MCF 10A (cell line): ENCODE data around the gene NUCKS1. TPM values are rescaled to one million over a fixed set of nuclear protein-coding genes. Genes with fewer than 3 reads are reported as not detected.

Experiments used
- BruUV-seq: library from RNA; stranded (reverse); fragments of 400-500 nt; replicated peaks from 2 replicates; lab custom pipeline; 2021; lab: Mats Ljungman, UMichigan
- CTCF ChIA-PET: fragments of 300-600 bp; sonication (Branson Sonifier 250); formaldehyde crosslinking; extraction: SDS; loops from one replicate; lab custom pipeline; 2021; ENCODE audit warnings: antibody characterized with exemption, inconsistent platforms; lab: Yijun Ruan, JAX
- POLR2A ChIA-PET: fragments of 300-600, 350-650 bp; sonication (Branson Sonifier 250); formaldehyde crosslinking; extraction: SDS; loops from one replicate; lab custom pipeline; 2020; ENCODE audit warnings: antibody characterized with exemption, inconsistent platforms; lab: Yijun Ruan, JAX
- DNase-seq: peaks from one replicate; pipeline ENCODE4 v3.0.0-alpha.2; 2018; ENCODE audit not compliant: unreplicated experiment
- H3K27ac Mint-ChIP-seq: one replicate; pipeline ENCODE4 v1.8.0; 2022; ENCODE audit warnings: mild to moderate bottlenecking, low read depth, mixed read lengths; ENCODE audit not compliant: unreplicated experiment
- H3K27me3 Mint-ChIP-seq: one replicate; pipeline ENCODE4 v1.8.0; 2022; ENCODE audit warnings: mixed read lengths; ENCODE audit not compliant: insufficient read depth, unreplicated experiment
- H3K36me3 Mint-ChIP-seq: one replicate; pipeline ENCODE4 v1.8.0; 2022; ENCODE audit warnings: mild to moderate bottlenecking, moderate library complexity, mixed read lengths; ENCODE audit not compliant: insufficient read depth, unreplicated experiment
- H3K4me1 Mint-ChIP-seq: one replicate; pipeline ENCODE4 v1.8.0; 2022; ENCODE audit warnings: mixed read lengths; ENCODE audit not compliant: insufficient read depth, unreplicated experiment
- H3K4me3 Mint-ChIP-seq: one replicate; pipeline ENCODE4 v1.8.0; 2022; ENCODE audit warnings: mild to moderate bottlenecking, moderate library complexity, mixed read lengths; ENCODE audit not compliant: unreplicated experiment
- H3K9me3 Mint-ChIP-seq: one replicate; pipeline ENCODE4 v1.8.0; 2022; ENCODE audit warnings: mixed read lengths; ENCODE audit not compliant: unreplicated experiment
- intact Hi-C: fragments of 100-400 bp; cut with micrococcal nuclease; formaldehyde crosslinking; loops from 2 replicates; pipeline ENCODE4 v1.14.1; 2022
- total RNA-seq: library from RNA; stranded (reverse); gene quantifications from 2 replicates; pipeline ENCODE4 v1.2.3, GENCODE V29; 2022
- TF ChIP-seq, protein P1 (sequence below): fragments of 200-600 bp; IDR thresholded peaks from one replicate; pipeline ENCODE4 v1.8.0; 2022; ENCODE audit warnings: antibody characterized with exemption, mild to moderate bottlenecking; ENCODE audit not compliant: unreplicated experiment

The NUCKS1 gene
- total RNA-seq, 1 experiment from 2014 or later = 615 TPM

DNA sequence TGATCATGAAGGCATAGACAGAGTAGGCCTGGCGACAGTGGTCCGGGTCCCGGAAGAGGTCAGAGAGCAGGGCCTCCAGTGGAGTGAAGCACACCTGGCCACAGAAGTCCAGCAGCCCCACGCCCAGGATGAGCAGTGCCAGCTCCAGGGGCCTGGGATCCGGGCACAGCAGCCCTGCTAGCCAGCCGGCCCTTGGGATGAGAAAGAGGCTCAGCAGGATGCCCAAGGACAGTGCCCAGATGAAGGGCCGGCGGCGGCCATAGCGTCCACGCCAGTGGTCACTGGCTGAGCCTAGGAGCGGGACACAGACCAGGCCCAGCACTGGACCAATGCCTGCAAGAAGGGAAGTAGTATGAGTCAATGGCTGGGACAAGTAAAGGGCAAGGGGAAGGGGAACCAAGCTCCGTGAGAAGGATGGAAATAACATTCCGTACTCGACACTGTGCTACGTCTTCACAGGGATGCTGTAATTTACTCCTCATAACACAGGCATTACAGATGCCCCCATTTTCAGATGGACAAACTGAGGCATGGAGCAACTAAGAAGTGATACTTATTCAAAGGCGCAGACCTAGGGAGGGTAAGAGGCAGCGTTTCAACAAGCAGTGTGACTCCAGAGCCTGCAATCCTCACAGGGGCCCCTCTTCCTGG is 86.6 kb downstream of the NUCKS1 start:
- ChIA-PET POLR2A (interaction anchor here (0.5 to 7.9 kb wide), 6 partner anchors 28 to 558 kb away, joined by 3 to 88 read pairs (median 3); no protein-coding TSS in a partner anchor), CTCF (interaction anchor here (0.7 to 13.9 kb wide), 8 partner anchors 8 to 434 kb away, joined by 3 to 918 read pairs (median 10); partner anchors contain the start of gene ELK4)
- no peak for DNase-seq
- Mint-ChIP-seq H3K4me1 (peaks cover 16% of the 10 kb centered on the region), H3K4me3 (no peak overlapping the region), H3K9me3 (no peaks in the 10 kb centered on the region), H3K36me3 (peaks cover 7% of the 10 kb centered on the region), H3K27ac (no peak overlapping the region), H3K27me3 (no peaks in the 10 kb centered on the region)
- TF ChIP-seq, protein P1, sequence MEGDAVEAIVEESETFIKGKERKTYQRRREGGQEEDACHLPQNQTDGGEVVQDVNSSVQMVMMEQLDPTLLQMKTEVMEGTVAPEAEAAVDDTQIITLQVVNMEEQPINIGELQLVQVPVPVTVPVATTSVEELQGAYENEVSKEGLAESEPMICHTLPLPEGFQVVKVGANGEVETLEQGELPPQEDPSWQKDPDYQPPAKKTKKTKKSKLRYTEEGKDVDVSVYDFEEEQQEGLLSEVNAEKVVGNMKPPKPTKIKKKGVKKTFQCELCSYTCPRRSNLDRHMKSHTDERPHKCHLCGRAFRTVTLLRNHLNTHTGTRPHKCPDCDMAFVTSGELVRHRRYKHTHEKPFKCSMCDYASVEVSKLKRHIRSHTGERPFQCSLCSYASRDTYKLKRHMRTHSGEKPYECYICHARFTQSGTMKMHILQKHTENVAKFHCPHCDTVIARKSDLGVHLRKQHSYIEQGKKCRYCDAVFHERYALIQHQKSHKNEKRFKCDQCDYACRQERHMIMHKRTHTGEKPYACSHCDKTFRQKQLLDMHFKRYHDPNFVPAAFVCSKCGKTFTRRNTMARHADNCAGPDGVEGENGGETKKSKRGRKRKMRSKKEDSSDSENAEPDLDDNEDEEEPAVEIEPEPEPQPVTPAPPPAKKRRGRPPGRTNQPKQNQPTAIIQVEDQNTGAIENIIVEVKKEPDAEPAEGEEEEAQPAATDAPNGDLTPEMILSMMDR = no peak
- no TSS peak for BruUV-seq
- intact Hi-C loops = no loop called here

Other genes with a start within 250 kb of the NUCKS1 start
- gene CDK18, start 245.5 kb downstream of the NUCKS1 start, total RNA-seq = 4.9 and 6.8 TPM in 2 replicates
- 101 and 109 TPM in 2 replicates for gene ELK4, start 118.2 kb downstream of the NUCKS1 start, total RNA-seq
- gene SLC45A3, start 69.7 kb downstream of the NUCKS1 start, total RNA-seq = 3.1 and 5.3 TPM in 2 replicates
- 33.6 and 44.8 TPM in 2 replicates for gene RAB29, start 25.3 kb upstream of the NUCKS1 start, total RNA-seq
- 48.8 and 49.7 TPM in 2 replicates for gene SLC41A1, start 63.0 kb upstream of the NUCKS1 start, total RNA-seq
- not detected in 2 replicates for gene PM20D1, start 100.0 kb upstream of the NUCKS1 start, total RNA-seq
- gene SLC26A9, start 193.3 kb upstream of the NUCKS1 start, total RNA-seq = not detected in 2 replicates